ENCODE measurements around the gene RPAP2.
A peak's percentile ranks its signal among the peaks of the same experiment; 100 is the strongest.
"Not testable (repeated sequence)": the region's sequence is repeated elsewhere in the genome, so short reads cannot be mapped to it uniquely, and the experiment has no call there.

RPAP2 gene

GRCh38 chr1:92298573-92299476, at the start of gene RPAP2, which contains the start of gene GLMN:
TSS of gene RPAP2 (plus strand) at chr1:92299059. CDS start at chr1:92299074, 15 bp downstream.
TSS of gene GLMN (minus strand) at chr1:92298987. CDS start at chr1:92297999, 988 bp downstream.
- DNase-seq (ENCODE audit: low read depth) = peak; percentile 66

GRCh38 chr1:92254714-92255113, 44.1 kb upstream of the RPAP2 start:
- DNase-seq (ENCODE audit: low read depth) = not testable (repeated sequence)

- DNase-seq (ENCODE audit: low read depth) = no peak
These were observed 39.5 kb upstream of the RPAP2 start for GRCh38 chr1:92259350-92259749.

- DNase-seq (ENCODE audit: low read depth) = no peak
These were observed 36.3 kb upstream of the RPAP2 start for GRCh38 chr1:92262516-92262915.

GRCh38 chr1:92273039-92273438, 25.8 kb upstream of the RPAP2 start:
- DNase-seq (ENCODE audit: low read depth) = no peak

GRCh38 chr1:92274939-92275338, 23.9 kb upstream of the RPAP2 start:
- DNase-seq (ENCODE audit: low read depth) = no peak

- no peak for DNase-seq (ENCODE audit: low read depth)
These were observed 22.8 kb upstream of the RPAP2 start for GRCh38 chr1:92276082-92276481.

- no peak for DNase-seq (ENCODE audit: low read depth)
These were observed 21.6 kb upstream of the RPAP2 start for GRCh38 chr1:92277105-92277723.

- not testable (repeated sequence) for DNase-seq (ENCODE audit: low read depth)
These were observed 19.1 kb upstream of the RPAP2 start for GRCh38 chr1:92279781-92280180.

- not testable (repeated sequence) for DNase-seq (ENCODE audit: low read depth)
These were observed 17.4 kb upstream of the RPAP2 start for GRCh38 chr1:92281411-92281810.

GRCh38 chr1:92291372-92291999, 7.4 kb upstream of the RPAP2 start:
- no peak for DNase-seq (ENCODE audit: low read depth)

GRCh38 chr1:92298213-92298572, 666 bp upstream of the RPAP2 start:
- DNase-seq (ENCODE audit: low read depth) = no peak

- DNase-seq (ENCODE audit: low read depth) = no peak
These were observed 755 bp downstream of the RPAP2 start for GRCh38 chr1:92299477-92300150.

- DNase-seq (ENCODE audit: low read depth) = no peak
These were observed 2.2 kb downstream of the RPAP2 start for GRCh38 chr1:92301021-92301420.

GRCh38 chr1:92306020-92306419, 7.2 kb downstream of the RPAP2 start:
- DNase-seq (ENCODE audit: low read depth) = no peak

- DNase-seq (ENCODE audit: low read depth) = no peak
These were observed 9.1 kb downstream of the RPAP2 start for GRCh38 chr1:92307980-92308379.

GRCh38 chr1:92310185-92310597, 11.3 kb downstream of the RPAP2 start:
- DNase-seq (ENCODE audit: low read depth) = no peak

- no peak for DNase-seq (ENCODE audit: low read depth)
These were observed 15.2 kb downstream of the RPAP2 start for GRCh38 chr1:92314024-92314423.

- peak; percentile 4 for DNase-seq (ENCODE audit: low read depth)
These were observed 17.1 kb downstream of the RPAP2 start for GRCh38 chr1:92315766-92316599.

GRCh38 chr1:92317836-92318493, 19.1 kb downstream of the RPAP2 start:
- no peak for DNase-seq (ENCODE audit: low read depth)

All from stimulated activated CD8-positive, alpha-beta memory T cell treated with anti-CD3 and anti-CD28 coated beads, Interleukin-12 subunit alpha, Interleukin-12 subunit beta, amount 100 ng/mL, for 4 hours (primary cell).